RPMI7951 (cell line): Measurements from ENCODE around the gene NAIF1. TPM values are rescaled to one million over a fixed set of nuclear protein-coding genes. Genes with fewer than 3 reads are reported as not detected.
"Not testable (repeated sequence)": the region's sequence is repeated elsewhere in the genome, so short reads cannot be mapped to it uniquely, and the experiment has no call there.

Experiments
- DNase-seq: peaks from one replicate; pipeline ENCODE4 v3.0.0-alpha.2; 2012; ENCODE audit warnings: low read depth
- total RNA-seq: library from RNA; depleted of rRNA; stranded (reverse); fragments of >200 nt; shearing (Covaris generic); gene quantifications from 2 replicates; pipeline ENCODE4 v1.2.3, GENCODE V29; 2014

The NAIF1 gene
- total RNA-seq, 1 experiment from 2014 or later, result 7.7 TPM

DNA sequence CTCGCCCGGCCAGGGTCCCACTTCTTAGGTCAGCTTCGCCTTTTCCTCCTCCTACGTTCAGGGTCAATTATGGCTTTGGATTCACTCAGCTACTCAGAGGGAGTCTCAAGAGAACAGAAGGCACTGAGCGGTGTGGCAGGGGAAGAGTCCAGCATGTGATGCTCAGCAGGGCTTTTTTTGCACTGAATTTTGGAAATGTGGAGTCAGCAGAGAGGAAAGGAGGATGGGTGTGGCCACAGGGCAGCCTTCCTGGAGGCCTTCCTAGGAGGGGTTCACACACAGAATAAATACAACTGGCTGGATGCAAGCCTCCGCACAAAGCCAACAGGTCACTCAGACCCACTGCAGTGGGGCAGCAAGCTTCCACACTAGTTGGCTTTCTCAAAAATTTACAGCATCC is 4.8 kb downstream of the NAIF1 start:
- no peak for DNase-seq

DNA sequence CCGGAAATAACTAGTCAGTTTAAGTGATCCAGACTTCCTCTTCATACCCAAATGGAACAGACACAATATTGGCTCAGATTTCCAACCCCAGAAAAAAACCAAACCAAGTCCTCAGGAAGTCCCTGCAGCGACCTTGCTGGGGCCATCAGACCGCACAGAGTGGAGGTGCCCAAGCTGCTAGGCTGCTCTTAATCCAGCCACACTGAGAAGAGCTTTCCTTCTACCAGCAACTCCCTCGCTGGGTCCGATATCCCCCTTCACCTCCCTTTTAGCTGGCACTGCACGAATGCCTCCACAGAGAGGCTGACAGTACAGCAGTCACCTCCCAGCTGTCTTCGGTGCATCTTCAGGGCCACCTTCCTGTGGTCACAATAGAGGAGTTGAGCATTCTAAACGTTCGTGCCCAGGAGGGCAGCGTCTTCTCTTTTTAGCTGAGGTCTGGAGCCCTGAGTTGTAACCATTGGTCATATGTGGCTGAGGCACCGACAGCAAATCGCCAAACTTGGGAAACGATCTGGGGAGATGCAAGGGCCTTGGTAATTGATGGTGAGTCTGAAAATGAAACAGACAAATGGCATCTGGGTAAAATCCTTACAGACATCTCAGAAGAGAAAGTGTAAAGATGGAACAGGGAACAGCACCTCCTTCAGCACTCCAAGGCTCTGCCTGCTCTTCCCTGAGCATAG is 5.7 kb downstream of the NAIF1 start:
- DNase-seq, result no peak

DNA sequence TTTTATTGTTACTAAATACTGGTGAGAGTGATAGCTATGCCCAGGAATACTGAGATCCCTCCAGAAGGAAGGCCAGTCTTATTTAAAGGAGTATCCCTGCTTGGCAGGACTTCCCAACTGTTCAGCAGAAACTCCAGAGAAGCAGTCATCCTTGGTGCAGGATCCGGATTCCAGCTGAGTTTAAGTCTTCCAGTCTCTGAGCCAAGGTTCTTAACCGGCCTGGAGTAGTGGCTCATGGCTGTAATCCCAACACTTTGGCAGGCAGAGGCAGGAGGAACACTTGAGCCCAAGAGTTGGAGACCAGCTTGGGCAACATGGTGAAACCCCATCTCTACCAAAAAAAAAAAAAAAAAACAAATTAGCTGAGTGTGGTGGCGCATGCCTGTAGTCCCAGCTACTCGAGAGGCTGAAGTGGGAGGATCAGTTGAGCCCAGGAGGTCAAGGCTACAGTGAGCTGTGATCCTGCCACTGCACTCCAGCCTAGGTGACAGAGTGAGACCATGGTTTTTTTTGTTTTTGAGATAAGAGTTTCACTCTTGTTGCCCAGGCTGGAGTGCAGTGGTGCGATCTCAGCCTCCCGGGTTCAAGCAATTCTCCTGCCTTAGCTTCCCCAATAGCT is 7.6 kb downstream of the NAIF1 start:
- no peak for DNase-seq

DNA sequence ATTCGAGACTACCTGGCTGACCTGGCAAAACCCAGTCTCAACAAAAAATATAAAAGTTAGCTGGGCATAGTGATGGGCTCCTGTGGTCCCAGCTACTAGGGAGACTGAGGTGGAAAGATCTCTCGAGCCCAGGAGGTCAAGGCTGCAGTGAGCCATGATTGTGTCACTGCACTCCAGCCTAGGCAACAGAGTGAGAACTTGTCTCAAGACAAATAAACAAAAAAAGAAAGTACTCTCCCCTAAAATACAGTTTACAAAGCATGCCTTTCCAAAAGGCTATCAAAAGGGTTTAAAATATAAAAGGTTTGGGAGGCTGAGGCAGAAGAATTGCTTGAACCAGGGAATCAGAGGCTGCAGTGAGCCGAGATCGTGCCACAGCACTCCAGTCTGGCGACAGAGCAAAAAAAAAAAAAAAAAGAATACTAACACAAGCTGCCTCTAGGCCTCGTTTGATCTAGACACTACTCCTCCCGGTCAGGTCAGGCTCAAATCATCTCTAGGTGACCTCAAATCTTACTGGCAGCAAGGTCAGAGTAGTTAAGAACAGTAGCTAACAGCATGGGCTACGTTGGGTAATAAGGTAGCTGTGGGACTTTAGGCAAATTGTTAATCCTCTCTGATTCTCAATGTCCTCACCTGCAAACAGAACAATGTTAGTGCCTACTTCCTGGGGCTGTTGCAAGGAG is 9.3 kb downstream of the NAIF1 start:
- no peak for DNase-seq

DNA sequence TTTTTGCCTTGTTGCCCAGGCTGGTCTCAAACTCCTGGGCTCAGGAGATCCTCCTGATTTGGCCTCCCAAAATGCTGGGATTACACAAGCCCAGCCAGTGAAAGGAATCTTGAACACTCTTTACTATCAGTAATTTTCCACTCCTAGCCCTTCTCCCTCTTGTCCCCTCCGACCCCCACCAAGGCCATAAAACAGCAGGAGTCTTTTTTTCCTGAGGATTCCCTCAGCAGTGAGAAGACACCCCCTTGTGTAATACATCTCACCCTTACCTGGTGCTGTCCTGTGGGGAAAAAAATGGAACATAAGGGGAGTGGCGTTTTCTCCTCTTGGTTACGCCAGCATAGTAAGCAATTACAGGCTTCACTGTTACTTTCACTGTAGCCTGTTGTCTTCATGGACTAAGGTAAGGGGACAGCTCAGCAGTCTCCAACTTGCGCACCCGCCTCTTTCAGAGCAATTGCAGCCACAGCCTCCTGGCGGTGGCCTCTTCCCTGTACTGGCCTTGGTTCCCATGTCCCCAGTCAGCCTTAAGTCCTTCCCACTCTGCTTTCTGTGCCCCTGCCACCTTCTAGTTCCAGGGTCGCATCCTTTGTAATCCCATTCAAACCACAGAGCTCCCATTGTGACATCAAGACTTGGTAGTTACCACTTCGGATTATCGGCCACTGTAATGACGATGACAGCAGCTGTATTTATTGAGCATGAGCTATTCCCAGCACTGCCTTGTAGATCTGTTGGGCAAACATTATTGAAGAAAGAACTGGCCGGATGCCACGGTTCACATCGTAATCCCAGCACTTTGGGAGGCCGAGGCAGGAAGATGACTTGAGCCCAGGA is 10.0 kb downstream of the NAIF1 start:
- no peak for DNase-seq

DNA sequence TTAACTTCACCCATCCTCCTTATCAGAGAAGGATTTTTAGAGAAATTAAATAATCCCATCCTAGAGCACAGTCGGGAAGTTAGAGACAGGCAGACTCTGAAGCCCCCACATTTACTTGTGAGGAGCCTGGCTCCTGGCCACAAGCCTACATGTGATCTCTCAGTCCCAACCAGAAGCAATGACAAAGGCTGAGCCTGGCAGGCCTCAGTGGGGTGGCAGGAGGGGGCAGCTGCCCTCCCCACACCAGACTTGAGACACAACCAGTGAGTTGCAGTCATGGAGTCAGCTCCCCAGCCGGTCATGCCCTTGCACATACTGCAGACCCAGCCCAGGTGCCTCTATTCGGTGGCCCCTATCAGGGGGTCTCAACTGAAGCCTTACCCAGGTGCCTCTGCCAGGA is 11.0 kb downstream of the NAIF1 start:
- DNase-seq, result no peak

DNA sequence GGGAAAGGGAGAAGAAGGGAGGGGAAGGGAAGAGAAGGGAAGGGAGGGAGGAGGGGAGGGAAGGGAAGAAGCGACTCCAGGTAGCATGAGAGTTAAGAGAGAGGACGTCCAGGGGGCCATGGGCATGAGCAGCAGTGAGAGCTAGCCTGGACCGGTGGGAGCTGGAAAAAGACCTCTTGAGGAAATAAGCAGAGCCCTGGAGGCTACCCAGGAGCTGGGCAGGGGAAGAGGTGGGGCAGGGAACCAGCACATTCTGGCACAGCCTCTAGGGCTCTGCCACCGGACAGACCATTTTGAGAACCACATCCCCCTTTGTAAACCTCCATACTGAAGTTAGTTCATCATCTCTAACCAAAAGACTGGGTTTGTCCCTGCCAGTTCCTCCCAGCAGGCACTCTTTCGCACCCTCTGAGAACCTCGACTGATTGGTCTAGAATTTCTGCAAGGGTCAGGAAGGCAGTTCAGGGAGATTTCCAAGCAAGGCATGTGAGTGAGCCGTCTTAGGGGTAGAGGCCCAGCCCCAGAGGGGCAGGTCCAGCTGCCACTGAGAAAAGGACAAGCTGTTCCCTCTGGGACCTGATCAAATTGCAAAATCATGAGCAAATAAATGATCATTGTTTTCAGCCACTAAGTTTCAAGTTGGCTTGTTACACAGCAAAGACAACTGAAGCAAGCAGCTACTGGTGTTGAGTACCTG is 11.6 kb downstream of the NAIF1 start:
- no peak for DNase-seq

DNA sequence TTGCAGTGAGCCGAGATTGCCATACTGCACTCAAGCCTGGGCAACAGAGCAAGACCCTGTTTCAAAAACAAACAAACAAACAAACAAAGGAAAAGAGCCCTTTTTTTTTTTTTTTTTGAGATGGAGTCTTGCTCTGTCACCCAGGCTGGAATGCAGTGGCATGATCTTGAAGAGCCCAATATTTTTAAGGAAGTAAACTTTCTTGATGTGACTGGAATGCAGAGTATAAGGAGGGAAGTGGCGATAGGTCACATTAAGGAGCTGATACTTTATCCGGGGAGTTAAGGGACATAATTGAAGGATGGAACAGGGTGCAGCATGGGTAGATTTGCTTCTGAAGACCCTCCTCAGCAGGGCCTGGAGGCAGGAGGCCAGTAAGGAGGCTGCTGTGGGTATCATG is 13.0 kb downstream of the NAIF1 start:
- no peak for DNase-seq

DNA sequence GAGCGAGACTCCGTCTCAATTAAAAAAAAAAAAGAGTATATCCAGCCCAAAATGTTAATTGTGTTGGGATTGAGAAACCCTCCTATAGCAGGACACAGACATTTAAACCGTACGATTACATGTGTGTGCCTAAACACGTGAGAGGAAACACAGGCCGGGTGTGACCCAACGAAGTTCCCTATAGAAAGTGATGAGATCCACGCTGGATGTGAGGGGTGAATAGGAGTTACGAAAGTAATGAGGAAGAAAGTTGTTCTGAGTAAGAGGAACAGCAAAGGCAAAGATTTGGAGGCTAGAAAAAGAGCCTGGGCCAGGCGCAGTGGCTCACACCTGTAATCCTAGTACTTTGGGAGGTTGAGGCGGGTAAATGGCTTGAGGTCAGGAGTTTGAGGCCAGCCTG is 13.6 kb downstream of the NAIF1 start:
- DNase-seq, result no peak

DNA sequence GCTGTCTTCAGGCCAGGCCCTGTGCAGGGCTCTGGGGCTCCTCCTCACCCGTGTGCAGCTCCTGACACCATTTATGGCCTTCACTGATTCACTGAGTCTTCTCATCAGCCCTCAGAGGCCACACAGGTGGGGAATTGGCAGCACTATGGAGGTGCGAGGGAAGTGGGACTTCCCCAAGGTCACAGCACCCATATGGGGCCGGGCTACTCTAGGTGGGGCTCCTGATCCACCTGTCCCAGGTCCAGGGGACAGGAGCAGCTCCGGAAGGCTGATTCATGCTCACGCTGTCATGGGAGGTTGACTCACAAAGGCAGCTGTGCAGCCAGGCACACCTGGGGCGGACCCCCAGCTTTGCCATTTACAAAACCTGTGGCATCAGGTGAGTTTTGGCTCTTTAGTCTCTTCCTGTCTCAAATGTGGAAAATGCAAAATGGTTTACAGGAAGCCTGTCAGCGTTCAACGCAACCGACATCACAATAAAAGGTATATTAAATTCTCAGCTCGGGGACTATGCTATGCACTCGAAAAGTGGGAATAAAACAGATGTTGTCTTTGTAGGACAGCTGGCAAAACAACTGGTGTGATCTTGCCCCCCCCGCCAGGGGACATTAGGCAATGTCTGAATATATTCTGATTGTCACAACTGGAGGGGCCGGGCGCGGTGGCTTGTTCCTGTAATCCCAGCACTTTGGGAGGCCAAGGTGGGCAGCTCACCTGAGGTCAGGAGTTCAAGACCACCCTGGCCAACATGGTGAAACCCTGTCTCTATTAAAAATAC is 15.0 kb downstream of the NAIF1 start:
- no peak for DNase-seq

DNA sequence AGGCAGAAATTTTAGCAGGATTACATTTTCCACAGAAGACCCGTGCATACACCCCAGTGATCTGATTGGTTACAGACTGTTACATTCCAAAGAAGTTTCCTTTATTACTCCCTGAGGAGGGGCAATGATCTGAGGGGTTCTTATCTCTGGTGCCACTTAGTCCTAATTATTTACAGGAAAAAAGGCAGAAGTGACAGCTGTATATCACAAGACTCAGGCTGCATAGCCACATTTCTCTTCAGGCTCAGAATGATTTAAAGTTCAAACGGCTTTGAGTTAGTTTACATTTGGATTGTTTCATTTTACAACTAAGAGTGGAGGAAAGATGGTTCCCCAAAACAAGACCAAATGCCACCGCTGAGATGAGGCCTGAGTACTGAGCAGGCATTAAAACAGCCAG is 17.3 kb downstream of the NAIF1 start:
- no peak for DNase-seq

DNA sequence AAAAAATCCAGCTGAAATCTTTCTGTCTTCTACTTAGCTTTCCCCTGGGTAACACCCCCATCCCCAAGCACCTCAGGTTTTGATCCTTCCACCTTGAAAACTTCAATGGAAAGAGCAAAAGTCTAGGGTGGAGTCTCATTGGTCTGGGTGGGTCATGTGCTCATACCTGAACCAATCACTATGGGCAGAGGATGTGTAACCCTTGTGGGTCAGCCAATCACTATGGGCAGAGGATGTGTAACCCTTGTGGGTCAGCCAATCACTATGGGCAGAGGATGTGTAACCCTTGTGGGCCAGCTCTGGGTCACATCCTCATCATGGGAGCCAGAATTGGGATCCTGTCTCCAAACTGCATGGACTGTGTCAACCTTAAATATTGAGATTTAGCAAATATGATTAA is 18.5 kb downstream of the NAIF1 start:
- no peak for DNase-seq

DNA sequence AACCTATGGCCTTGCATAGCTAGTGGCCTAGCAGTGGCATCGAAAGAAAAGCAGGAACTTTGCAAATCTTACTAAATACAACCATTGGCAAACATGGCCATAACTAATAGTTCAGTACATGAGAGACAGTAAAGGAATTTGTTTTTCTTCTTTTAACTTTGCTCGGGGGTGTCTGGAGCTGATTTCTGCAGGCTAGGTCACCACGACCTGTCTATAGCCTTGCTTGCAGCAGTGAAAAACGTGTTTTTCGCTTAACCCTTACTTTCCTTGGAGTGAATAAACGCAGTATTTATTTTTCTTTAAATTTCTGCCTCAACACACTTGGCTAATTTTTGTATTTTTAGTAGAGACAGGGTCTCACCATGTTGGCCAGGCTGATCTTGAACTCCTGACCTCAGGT is 19.9 kb downstream of the NAIF1 start:
- DNase-seq, result no peak

DNA sequence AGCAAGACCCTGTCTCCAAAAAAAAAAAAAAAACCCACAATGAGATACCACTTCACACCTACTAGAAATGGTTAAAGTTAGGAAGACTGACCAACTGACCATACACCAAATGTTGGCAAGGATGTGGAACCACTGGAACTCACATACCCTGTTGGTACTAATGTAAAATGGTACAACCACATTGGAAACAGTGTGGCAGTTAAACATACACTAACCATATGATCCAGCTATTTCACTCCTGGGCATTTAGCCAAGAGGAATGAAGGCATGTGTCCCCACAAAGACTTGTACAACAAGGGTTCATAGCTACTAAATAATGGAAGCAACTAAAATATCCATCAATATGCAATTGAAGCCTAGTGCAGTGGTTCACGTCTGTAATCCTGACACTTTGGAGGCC is 21.3 kb downstream of the NAIF1 start:
- DNase-seq, result no peak

DNA sequence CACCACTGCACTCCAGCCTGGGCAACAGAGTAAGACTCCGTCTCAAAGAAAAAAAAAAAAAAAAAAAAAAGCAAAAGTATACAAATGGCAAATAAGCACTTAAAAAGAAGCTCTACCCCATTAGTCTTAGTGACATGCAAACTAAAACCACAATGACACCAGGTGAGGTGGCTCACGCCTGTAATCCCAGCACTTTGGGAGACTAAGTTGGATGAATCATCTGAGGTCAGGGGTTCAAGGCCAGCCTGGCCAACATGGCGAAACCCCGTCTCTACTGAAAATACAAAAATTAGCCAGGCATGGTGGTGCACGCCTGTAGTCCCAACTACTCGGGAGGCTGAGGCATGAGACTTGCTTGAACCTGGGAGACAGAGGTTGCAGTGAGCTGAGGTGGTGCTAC is 21.7 kb downstream of the NAIF1 start:
- DNase-seq, result not testable (repeated sequence)

DNA sequence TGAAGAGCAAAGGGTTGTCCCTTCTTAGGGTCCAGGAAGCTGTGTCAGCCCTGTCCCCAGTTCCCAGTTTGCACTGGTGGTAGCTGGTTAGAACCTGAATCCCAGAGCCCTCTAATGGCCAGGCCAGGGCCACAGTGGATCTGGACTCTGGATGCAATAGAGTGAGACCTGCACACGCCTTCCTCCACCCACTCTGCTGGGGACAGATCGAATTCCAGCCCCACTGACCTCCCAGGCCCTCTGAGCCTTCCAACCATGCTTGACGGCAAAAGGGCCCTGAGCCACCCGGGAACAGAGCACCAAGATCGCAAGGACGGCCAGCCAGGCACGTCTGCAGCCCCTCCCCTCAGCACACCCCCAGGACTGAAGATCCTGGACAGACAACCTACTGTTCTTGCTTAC is 23.7 kb downstream of the NAIF1 start:
- no peak for DNase-seq

DNA sequence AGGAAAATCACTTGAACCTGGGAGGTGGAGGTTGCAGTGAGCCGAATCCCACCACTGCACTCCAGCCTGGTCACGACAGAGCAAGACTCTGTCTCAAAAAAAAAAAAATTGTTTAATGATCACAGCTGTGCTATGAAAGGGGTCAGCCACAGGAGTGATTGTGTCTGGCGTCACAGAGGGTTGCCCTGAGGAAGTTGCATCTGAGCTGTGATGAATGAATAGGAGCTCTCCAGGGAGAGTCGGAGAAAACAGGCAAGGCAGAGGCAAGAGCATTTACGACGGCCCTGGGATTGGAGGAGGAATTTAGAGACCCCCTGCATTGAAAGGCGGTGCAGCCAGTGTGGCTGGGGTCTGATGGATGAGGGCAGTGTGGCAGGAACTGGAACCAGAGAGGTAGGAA is 25.1 kb downstream of the NAIF1 start:
- DNase-seq, result no peak

DNA sequence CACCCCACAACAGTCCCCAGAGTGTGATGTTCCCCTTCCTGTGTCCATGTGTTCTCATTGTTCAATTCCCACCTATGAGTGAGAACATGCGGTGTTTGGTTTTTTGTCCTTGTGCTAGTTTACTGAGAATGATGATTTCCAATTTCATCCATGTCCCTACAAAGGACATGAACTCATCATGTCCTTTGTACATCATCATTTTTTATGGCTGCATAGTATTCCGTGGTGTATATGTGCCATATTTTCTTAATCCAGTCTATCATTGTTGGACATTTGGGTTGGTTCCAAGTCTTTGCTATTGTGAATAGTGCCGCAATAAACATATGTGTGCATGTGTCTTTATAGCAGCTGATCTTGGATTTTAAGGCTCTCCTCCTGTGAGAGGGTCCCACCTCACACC is 26.3 kb downstream of the NAIF1 start:
- DNase-seq, result not testable (repeated sequence)

DNA sequence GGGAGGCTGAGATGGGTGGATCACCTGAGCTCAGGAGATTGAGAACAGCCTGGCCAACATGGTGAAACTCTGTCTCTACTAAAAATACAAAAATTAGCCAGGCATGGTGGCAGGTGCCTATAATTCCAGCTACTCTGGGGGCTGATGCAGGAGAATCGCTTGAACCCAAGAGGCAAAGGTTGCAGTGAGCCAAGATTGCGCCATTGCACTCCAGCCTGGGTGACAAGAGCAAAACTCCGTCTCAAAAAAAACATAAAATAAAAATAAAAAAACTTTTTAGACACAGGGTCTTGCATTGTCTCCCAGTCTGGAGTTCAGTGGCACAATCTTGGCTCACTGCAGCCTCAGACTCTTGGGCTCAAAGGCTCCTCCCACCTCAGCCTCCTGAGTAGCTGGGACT is 30.6 kb downstream of the NAIF1 start:
- not testable (repeated sequence) for DNase-seq

DNA sequence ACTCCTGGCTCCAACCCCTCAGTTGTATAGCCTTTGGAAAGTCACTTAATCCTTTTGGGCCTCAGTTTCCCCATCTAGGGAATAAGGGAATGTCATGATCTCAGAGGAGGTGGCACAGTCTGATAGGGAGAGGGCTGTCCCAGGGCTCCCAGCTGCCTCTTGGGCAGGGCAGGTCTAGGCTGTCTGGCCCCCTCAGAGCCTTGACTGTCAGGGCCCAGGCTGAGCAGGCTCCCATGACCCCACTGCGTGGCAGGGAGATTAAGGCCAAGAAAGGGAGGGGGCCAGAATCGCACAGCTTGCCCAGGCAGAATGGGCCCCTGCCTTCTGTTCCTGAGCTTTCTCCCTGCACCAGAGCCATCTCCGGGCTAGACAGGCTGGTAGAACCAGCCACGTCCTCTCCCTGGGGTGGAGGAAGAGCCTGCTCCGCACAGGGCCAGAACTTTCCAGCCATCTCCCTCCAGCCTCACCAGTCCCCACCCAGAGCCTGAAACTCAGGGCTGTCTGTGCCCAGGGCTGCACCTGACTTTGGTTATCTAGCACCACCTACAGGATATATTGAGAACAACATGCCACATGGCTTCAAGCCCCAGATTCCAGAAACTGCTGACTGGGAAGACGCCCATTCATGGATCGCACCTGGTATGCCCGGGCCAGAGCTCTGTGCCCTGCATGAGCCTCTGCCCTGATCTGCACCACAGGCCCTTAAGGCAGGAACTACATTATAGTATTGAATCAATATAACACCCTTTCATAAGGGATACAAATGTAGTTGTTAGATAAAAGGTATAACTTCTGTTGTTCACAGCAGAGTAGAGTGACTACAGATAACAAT is 32.1 kb downstream of the NAIF1 start:
- peak; percentile 75 for DNase-seq
